GM18907 (cell line): ENCODE results near the gene UBE2D2.
A peak's percentile ranks its signal among the peaks of the same experiment; 100 is the strongest.

ENCODE experiments used
- ATAC-seq: cut with Tn5 transposase; IDR thresholded peaks from one replicate; pipeline ENCODE4 v1.9.1; 2021; ENCODE audit warnings: mild to moderate bottlenecking, moderate library complexity; ENCODE audit not compliant: unreplicated experiment

The UBE2D2 gene

GRCh38 chr5:139646111-139646510 lies 85.0 kb downstream of the UBE2D2 start:
- no peak for ATAC-seq

GRCh38 chr5:139646912-139647505 lies 85.9 kb downstream of the UBE2D2 start:
- ATAC-seq = no peak

- ATAC-seq = no peak
Observed at GRCh38 chr5:139647506-139648204, 86.5 kb downstream of the UBE2D2 start.

- ATAC-seq = peak; percentile 33
Observed at GRCh38 chr5:139648205-139649081, 87.3 kb downstream of the UBE2D2 start, which contains the start of gene CXXC5. CXXC5 (plus strand) TSS chr5:139648349; CDS start chr5:139680524, 32,175 bp downstream.

GRCh38 chr5:139649082-139649991 lies 88.2 kb downstream of the UBE2D2 start:
- ATAC-seq = no peak

GRCh38 chr5:139650031-139650688 lies 89.0 kb downstream of the UBE2D2 start:
- no peak for ATAC-seq

GRCh38 chr5:139650689-139651042 lies 89.5 kb downstream of the UBE2D2 start:
- no peak for ATAC-seq

- no peak for ATAC-seq
Observed at GRCh38 chr5:139651043-139651834, 90.1 kb downstream of the UBE2D2 start.

- ATAC-seq = peak; percentile 42
Observed at GRCh38 chr5:139651853-139652787, 91.0 kb downstream of the UBE2D2 start.

GRCh38 chr5:139652788-139653241 lies 91.7 kb downstream of the UBE2D2 start:
- ATAC-seq = peak; percentile 31

GRCh38 chr5:139653616-139654015 lies 92.5 kb downstream of the UBE2D2 start:
- no peak for ATAC-seq

GRCh38 chr5:139654464-139654863 lies 93.3 kb downstream of the UBE2D2 start:
- no peak for ATAC-seq

GRCh38 chr5:139654871-139655491 lies 93.8 kb downstream of the UBE2D2 start:
- ATAC-seq = no peak

GRCh38 chr5:139655727-139656271 lies 94.7 kb downstream of the UBE2D2 start:
- no peak for ATAC-seq

GRCh38 chr5:139657363-139658321 lies 96.5 kb downstream of the UBE2D2 start:
- no peak for ATAC-seq

- no peak for ATAC-seq
Observed at GRCh38 chr5:139658501-139658927, 97.4 kb downstream of the UBE2D2 start.
